Uterus (tissue), 4 donors: ENCODE data around the gene RRP9. TPM values are rescaled to one million over a fixed set of nuclear protein-coding genes. Genes with fewer than 3 reads are reported as not detected.
"Not testable (repeated sequence)": the region's sequence is repeated elsewhere in the genome, so short reads cannot be mapped to it uniquely, and the experiment has no call there.

ENCODE experiments used
- DNase-seq, 2 donors: peaks; one replicate each; pipeline ENCODE4 v3.0.0-alpha.2; 2019 to 2020
- H3K27ac ChIP-seq, 2 donors: fragments of 200-600 bp; sonication (generic); 1 replicate in 1 of 2; 2 replicates in 1 of 2; pipeline ENCODE4 v1.5.1; 2016 to 2018
- H3K27me3 ChIP-seq, 2 donors: fragments of 200-600 bp; sonication (generic); one replicate each; pipeline ENCODE4 v1.5.1; 2018 to 2019; ENCODE audit warnings: control low read depth in 1 of 2
- H3K36me3 ChIP-seq, 2 donors: fragments of 200-600 bp; sonication (generic); one replicate each; pipeline ENCODE4 v1.5.1; 2019; ENCODE audit warnings: control low read depth in 1 of 2
- H3K4me1 ChIP-seq, 2 donors: fragments of 200-600 bp; sonication (generic); one replicate each; pipeline ENCODE4 v1.5.1; 2018 to 2019; ENCODE audit warnings: control low read depth in 1 of 2
- H3K4me3 ChIP-seq, 2 donors: fragments of 200-600 bp; sonication (generic); 1 replicate in 1 of 2; 2 replicates in 1 of 2; pipeline ENCODE4 v1.5.1; 2018 to 2019; ENCODE audit warnings: mild to moderate bottlenecking in 1 of 2
- H3K9me3 ChIP-seq, 2 donors: fragments of 200-600 bp; sonication (generic); one replicate each; pipeline ENCODE4 v1.5.1; 2019; ENCODE audit warnings: control low read depth in 1 of 2
- POLR2A ChIP-seq, 2 donors: fragments of 450-650 bp; IDR thresholded peaks; one replicate each; pipeline ENCODE4 v1.6.1; 2016; ENCODE audit warnings: antibody characterized with exemption in 2 of 2, mild to moderate bottlenecking in 1 of 2, moderate library complexity in 1 of 2
- intact Hi-C: fragments of 100-400 bp; cut with DNase I; formaldehyde crosslinking; loops from one replicate; pipeline ENCODE4 v1.15.1; 2023; ENCODE audit warnings: low total_unique reads
- total RNA-seq, 4 donors: library from RNA; depleted of rRNA in 3 of 4; stranded (reverse); fragments of >200 nt in 3 of 4; gene quantifications; one replicate each; pipeline versions ENCODE4 v1.1.0 to v1.2.4, GENCODE V29; 2014 to 2023
- TF ChIP-seq, protein P1 (sequence below), 4 experiments: fragments of 200-600 bp in 2 of 4; fragments of 450-650 bp in 2 of 4; sonication (generic) in 2 of 4; IDR thresholded peaks; one replicate each; pipeline ENCODE4 v1.5.1; 2016 to 2019; ENCODE audit warnings: antibody characterized with exemption in 4 of 4, mild to moderate bottlenecking in 2 of 4, moderate library complexity in 1 of 4
- donor health status: DM: yes; HTN: yes; CAD: no.

Gene RRP9, protein sequence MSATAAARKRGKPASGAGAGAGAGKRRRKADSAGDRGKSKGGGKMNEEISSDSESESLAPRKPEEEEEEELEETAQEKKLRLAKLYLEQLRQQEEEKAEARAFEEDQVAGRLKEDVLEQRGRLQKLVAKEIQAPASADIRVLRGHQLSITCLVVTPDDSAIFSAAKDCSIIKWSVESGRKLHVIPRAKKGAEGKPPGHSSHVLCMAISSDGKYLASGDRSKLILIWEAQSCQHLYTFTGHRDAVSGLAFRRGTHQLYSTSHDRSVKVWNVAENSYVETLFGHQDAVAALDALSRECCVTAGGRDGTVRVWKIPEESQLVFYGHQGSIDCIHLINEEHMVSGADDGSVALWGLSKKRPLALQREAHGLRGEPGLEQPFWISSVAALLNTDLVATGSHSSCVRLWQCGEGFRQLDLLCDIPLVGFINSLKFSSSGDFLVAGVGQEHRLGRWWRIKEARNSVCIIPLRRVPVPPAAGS
- 10 to 100 TPM in 2 of 4 donors, 1 to 10 TPM in 2; 4.4 to 20.5 (median 11.6) TPM for total RNA-seq

DNA sequence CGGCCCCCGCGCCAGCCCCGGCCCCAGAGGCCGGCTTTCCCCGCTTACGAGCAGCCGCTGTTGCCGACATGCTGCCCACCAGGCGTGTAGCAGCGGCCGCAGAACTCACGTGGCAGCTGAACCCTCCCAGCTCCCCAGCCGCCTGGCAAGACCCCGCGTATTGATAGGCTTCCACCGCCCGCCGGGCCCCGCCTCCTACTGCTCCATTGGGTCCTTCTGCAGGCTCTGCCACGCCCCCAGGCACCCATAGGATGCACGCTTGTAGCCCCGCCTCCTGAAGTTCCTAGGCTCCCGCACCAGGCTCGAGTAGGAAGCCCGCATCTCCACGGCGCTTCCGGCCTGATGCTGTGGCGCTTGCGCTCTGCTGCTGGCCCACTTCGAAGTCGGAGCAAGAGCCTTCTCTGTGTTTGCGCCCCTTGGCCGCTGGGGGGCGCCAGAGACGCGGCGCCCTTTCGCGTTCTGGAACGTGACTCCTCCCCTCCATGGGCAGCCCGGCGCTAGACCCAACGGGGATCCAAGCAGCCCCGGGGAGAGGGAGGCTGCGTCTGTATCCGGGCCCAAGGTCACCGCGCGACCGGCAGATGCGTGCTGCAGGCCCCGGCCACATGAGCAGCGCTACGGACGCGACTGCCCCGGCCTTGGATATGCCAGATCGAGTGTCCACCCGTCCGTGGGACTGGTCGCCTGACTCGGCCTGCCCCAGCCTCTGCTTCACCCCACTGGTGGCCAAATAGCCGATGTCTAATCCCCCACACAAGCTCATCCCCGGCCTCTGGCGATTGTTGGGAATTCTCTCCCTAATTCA, at the start of gene RRP9, which contains the start of gene PARP3:
TSS of gene RRP9 (minus strand) at position 107 of the 805 bp plus-strand sequence. CDS start at position 70, 37 bp downstream.
TSS of gene PARP3 (plus strand) at position 566 of the 805 bp plus-strand sequence. CDS start 993 bp downstream, outside the sequence.
- peak within 1 kb of the TSS; percentile 69 to 72 for H3K4me3 ChIP-seq
- peak within 1 kb of the TSS; percentile 87 to 93 for H3K27ac ChIP-seq
- peak; percentile 100 for DNase-seq
- TF ChIP-seq, protein P1, sequence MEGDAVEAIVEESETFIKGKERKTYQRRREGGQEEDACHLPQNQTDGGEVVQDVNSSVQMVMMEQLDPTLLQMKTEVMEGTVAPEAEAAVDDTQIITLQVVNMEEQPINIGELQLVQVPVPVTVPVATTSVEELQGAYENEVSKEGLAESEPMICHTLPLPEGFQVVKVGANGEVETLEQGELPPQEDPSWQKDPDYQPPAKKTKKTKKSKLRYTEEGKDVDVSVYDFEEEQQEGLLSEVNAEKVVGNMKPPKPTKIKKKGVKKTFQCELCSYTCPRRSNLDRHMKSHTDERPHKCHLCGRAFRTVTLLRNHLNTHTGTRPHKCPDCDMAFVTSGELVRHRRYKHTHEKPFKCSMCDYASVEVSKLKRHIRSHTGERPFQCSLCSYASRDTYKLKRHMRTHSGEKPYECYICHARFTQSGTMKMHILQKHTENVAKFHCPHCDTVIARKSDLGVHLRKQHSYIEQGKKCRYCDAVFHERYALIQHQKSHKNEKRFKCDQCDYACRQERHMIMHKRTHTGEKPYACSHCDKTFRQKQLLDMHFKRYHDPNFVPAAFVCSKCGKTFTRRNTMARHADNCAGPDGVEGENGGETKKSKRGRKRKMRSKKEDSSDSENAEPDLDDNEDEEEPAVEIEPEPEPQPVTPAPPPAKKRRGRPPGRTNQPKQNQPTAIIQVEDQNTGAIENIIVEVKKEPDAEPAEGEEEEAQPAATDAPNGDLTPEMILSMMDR (IDR thresholded peaks at IDR 0.05): peak; percentile 99 to 100 (median 100)
- TF ChIP-seq POLR2A (IDR thresholded peaks at IDR 0.05): peak; percentile 50 to 60
- no peaks in the 10 kb centered on the region for H3K27me3 ChIP-seq
- intact Hi-C loops: no loop called here
- H3K9me3 ChIP-seq: no peaks in the 10 kb centered on the region
- H3K36me3 ChIP-seq: no peaks in the 10 kb centered on the region
- H3K4me1 ChIP-seq: peaks cover 0 to 6% of the 10 kb centered on the region in 2 donors

DNA sequence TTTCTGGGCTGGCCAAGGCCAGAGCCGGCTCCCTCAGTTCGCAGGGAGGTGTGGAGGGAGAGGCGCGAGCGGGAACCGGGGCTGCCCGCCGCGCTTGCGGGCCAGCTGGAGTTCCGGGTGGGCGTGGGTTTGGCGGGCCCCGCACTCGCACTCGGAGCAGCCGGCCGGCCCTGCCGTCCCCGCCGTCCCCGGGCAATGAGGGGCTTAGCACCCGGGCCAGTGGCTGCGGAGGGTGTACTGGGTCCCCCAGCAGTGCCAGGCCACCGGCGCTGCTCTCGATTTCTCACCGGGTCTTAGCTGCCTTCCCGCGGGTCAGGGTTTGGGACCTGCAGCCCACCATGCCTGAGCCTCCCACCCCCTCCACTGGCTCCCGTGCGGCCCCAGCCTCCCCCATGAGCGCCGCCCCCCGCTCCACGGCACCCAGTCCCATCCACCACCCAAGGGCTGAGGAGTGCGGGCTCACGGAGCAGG, 48.8 kb upstream of the RRP9 start:
- DNase-seq, intact Hi-C loops, H3K27ac ChIP-seq, H3K9me3 ChIP-seq, H3K36me3 ChIP-seq, H3K27me3 ChIP-seq, H3K4me3 ChIP-seq, H3K4me1 ChIP-seq: not testable (repeated sequence)

DNA sequence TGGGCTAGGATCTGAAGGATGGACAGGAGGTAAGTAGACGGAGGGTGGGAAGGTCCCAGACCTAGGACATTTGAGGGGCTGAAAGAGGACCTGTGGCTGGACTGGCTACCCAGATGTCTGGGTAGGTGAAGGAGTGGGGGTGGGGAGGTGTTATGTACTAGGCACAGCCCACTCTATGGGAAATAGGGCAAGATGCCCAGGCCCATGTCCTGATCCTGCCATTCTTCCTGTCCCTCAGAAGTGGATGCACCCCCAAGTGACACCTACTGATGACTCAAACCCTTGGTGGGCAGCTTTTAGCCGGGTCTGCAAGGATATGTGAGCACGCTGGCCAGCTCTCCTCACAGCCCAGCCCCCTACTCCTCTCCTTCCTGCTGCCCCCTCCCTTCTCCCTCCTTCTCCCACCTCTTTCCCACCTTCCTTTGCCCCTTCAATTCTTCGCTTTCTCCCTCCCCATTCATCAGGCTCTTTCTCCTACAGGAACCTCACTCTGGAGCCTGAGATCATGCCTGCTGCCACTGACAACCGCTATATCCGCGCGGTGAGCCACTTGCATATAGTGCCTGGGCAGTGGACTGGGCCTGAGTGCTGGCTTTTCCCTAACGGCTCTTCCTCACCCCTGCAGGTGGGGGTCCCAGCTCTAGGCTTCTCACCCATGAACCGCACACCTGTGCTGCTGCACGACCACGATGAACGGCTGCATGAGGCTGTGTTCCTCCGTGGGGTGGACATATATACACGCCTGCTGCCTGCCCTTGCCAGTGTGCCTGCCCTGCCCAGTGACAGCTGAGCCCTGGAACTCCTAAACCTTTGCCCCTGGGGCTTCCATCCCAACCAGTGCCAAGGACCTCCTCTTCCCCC, 46.8 kb upstream of the RRP9 start:
- TF ChIP-seq POLR2A (IDR thresholded peaks at IDR 0.05): no peak
- Histone ChIP-seq H3K4me3 (no peak overlapping the region), H3K4me1 (peaks cover 0 to 8% of the 10 kb centered on the region in 2 donors), H3K9me3 (no peaks in the 10 kb centered on the region), H3K27ac (no peak overlapping the region), H3K36me3 (no peaks in the 10 kb centered on the region), H3K27me3 (no peaks in the 10 kb centered on the region)
- no peak for DNase-seq
- intact Hi-C loops: no loop called here

DNA sequence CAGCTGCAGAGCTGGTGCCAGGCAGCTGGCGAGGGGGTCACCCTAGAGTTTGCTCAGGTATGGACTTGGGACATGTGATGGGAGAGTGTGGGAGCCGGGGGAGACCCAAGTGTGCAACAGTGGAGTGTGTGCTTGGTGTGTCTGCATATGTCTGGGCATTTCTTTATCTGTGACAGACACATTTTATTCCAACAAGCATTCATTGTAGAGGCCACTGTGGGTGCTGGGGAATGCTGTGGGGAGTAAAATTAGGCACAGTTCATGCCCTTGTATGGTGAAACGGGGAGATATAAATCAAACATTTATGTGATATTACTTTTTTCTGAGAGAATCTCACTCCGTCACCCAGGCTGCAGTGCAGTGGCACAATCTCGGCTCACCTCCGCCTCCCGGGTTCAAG, 45.9 kb upstream of the RRP9 start:
- H3K9me3 ChIP-seq: no peaks in the 10 kb centered on the region
- H3K4me1 ChIP-seq: peaks cover 0 to 8% of the 10 kb centered on the region in 2 donors
- no peak overlapping the region for H3K4me3 ChIP-seq
- TF ChIP-seq, protein P1 (IDR thresholded peaks at IDR 0.05): no peak
- TF ChIP-seq POLR2A (IDR thresholded peaks at IDR 0.05): no peak
- intact Hi-C loops: no loop called here
- no peak for DNase-seq
- no peak overlapping the region for H3K27ac ChIP-seq
- H3K27me3 ChIP-seq: no peaks in the 10 kb centered on the region
- no peaks in the 10 kb centered on the region for H3K36me3 ChIP-seq

DNA sequence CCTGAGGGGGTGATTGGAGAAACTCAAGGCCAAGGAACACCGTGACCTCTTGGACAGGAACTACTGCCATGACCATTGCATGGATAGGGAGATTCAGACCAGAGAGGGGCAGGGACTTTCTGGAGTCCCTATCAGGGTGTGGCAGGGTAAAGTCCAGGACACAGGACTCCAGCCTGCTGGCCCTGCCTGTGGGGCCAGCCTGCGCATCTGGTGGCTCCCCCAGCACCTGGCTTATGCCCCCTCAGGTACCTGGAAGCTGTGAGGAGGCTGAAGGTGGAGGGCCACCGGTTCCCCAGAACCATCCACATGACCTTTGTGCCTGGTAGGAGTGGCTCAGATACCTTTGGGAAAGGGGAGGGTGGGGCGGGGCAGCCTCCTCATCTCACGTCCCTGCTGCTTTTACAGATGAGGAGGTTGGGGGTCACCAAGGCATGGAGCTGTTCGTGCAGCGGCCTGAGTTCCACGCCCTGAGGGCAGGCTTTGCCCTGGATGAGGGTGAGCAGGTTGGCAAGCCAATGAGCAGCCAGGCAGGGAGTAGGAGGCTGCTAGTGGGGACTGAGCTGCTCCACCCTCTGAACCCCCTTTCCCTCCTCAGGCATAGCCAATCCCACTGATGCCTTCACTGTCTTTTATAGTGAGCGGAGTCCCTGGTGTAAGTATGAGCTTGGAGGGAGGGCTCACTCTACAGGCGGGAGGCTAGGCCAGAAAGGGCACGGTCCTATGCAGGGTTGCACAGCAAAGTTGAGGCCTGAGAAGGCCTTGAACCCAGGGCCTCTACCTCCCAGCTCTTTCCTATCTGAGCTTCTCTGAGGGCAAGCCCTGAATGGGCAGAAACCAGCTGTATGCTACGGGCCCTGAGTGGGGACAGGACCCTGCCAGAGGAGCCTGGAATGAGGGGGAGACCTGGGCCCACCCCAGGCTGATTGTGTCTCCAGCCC, 44.6 kb upstream of the RRP9 start:
- intact Hi-C loops: no loop called here
- no peak for DNase-seq
- TF ChIP-seq, protein P1 (IDR thresholded peaks at IDR 0.05): no peak
- TF ChIP-seq POLR2A (IDR thresholded peaks at IDR 0.05): no peak
- H3K4me1 ChIP-seq: peaks cover 0 to 8% of the 10 kb centered on the region in 2 donors
- H3K4me3 ChIP-seq: no peak overlapping the region
- no peak overlapping the region for H3K27ac ChIP-seq
- H3K27me3 ChIP-seq: no peaks in the 10 kb centered on the region
- no peaks in the 10 kb centered on the region for H3K9me3 ChIP-seq
- no peaks in the 10 kb centered on the region for H3K36me3 ChIP-seq
